HG03520 (cell line): ENCODE data around the gene KCTD17.

Experiments used
- ATAC-seq: cut with Tn5 transposase; IDR thresholded peaks from one replicate; pipeline ENCODE4 v1.9.1; 2021; ENCODE audit warnings: mild to moderate bottlenecking, moderate library complexity; ENCODE audit not compliant: unreplicated experiment

Gene KCTD17, protein sequence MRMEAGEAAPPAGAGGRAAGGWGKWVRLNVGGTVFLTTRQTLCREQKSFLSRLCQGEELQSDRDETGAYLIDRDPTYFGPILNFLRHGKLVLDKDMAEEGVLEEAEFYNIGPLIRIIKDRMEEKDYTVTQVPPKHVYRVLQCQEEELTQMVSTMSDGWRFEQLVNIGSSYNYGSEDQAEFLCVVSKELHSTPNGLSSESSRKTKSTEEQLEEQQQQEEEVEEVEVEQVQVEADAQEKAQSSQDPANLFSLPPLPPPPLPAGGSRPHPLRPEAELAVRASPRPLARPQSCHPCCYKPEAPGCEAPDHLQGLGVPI

DNA sequence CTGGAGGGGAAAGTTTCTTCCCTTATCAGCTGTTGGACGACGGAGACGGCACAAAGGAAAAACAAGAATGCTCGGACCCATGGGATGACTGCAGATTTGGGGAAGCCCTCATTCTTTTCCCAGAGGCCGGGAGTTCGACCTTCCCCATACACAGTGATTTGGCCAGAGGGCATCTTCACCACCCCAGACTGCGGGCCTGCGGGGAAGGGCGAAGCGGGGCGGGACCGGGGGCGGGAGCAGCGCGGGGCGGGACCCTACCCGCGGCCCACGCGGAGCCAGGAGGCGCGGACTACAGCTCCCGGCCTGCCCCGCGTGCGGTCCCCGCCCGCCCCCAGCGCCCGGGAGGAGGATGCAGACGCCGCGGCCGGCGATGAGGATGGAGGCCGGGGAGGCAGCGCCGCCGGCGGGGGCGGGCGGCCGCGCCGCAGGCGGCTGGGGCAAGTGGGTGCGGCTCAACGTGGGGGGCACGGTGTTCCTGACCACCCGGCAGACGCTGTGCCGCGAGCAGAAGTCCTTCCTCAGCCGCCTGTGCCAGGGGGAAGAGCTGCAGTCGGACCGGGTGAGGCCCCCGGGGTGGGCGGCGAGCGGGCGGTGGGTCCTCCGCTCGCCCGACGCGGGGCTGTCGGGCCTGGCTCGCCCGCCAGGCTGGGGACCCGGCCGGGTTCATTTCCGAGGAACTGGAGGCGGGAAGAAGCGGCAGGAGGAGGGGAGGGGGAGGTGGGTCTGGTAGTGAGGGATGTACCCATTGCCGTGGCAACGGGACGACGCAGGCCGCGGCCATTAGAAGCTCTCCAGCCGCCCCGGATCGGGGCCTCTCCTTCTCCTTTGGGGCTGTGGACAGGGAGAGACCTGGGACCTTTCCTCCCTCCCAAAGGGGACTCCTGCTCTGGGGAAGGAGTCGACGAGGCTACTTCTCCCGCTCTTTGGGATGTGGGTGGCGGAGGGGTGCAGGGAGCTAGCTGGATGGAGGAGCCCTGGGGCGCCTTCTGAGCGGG, at the start of gene KCTD17:
Gene KCTD17 (plus strand): TSS at position 352 of the 995 bp plus-strand sequence. CDS start 19 bp downstream, at position 371.
- ATAC-seq, result no peak

DNA sequence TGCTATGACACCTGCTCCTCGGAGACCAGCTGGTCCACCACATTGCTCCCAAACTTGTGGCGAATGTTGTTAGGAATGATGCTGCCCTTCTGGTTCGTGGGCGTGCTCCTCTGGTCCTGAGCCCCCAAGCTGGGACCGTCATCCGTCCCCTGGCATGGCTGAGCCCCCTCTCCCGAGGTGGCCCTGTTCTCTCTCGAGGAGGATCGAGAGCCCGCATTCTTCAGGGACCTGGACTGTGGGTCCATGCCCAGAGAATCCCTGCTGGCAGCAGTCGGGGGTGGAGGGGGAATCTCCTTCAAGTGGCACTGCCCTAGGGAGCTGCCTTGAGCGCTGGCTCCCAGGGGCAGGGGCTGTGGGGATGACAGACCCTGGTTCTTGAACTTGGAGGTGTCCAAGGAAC, 49.7 kb upstream of the KCTD17 start:
- no peak for ATAC-seq

DNA sequence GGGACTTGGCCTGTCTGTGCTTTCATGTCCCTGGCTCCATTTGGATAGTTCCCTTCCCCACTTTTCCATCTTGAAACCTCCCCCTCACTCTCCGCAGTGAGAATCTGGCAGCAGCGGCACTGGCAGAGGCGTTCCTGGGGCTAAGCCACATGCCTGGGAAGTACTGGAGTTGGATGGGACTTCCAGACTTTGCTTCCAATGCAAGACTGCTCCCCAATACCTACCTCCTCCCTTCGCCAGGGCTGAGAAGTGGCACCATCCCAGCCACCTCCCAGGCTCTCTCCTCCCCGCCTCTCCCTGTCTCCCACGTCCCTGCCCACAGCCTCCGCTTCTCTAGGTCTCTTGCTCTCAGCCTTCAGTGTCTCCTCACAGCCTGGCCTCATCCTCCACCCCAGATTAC, 48.9 kb upstream of the KCTD17 start:
- no peak for ATAC-seq

DNA sequence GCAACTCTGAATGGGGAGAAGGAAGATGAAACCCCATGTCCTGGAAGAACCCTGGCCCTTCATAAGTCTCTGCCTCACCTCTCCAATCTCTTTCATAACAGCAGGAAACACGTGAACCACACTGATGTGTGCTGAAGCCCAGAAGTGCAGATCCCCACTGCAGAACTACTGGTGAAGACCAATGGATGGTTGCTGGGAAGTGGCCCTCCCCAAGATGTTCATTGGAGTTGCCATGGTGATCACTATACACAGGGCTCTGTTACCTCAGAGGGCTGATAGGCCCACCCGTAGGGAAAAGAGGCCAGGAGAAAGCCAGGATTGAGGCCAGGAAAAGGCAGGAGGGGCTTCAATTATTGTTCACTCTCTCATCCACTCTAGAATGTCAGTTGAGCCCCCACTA, 43.9 kb upstream of the KCTD17 start:
- ATAC-seq, result no peak

DNA sequence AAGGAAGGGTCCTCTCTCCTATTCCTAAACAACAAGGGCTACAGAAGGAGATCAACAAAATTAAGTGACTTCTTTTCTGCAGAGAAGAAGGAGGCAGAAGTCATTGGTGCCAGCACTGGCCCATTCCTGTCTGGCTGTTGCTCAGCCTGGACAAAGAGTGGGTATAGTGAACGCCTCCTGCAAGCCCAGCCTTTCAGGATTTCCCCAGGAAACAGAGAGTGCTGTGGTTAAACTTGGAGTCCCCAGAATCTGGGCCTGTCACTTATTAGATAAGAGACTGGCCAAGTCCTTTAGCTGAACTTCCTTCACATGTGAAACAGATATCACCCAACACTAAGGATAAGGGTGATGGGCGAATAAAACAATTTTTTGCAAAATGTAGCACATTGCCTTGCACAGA, 43.2 kb upstream of the KCTD17 start:
- ATAC-seq, result no peak

DNA sequence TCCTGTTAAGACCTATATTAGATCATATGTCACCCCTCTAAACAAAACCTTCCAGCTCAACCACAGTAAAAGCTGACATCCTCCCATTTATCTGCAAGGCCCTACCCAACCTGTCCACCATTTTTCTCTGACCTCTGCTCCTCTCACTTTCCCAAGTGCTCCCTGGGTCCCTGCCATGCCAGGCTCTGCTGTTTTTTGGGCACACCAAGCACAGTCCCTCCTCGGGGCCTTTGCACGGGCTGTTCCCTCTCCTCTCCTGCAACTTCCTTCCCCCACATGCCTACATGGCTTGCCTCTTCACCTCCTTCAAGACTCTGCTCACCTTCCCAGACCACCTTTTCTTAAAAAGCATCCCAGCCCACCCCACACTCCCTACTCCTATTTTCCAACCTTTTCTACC, 42.1 kb upstream of the KCTD17 start:
- no peak for ATAC-seq

DNA sequence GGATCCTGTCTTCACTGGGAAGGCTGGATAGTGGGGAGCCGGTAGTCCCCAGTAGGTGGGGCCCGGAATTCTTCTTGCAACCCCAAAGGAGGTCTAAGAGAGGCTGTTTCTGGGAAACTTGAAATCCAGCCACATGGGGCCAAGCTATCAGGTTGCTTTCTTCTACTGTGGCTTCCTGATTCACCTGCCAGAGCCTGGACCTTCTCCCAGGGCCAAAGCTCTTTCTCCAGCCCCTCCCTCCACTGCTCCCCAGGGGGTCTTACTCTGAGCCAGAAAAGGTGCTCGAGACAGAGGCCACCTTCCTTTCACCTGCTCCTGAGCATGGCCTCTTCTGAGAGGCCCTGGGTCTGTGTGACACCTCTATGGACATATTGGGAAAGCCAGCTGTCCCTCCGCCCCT, 41.4 kb upstream of the KCTD17 start:
- ATAC-seq, result no peak

DNA sequence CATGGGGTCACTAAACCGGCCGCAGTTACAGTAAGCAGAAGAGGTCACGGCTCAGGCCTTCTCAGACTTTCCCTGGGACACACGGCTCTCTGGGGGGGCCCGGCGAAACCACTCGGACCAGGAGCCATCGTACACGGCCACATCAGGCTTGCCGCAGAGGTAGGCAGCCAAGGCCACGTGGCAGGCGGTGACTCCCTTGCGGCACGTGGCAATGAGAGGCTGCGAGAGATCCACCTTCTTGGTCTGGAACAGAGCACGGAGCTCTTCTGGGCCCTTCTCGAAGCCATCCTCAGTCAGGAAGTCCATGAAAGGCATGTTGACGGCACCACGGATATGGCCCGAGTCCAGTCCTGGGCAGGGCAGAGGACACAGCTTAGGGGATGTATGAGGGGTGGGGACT, 40.6 kb upstream of the KCTD17 start:
- no peak for ATAC-seq

DNA sequence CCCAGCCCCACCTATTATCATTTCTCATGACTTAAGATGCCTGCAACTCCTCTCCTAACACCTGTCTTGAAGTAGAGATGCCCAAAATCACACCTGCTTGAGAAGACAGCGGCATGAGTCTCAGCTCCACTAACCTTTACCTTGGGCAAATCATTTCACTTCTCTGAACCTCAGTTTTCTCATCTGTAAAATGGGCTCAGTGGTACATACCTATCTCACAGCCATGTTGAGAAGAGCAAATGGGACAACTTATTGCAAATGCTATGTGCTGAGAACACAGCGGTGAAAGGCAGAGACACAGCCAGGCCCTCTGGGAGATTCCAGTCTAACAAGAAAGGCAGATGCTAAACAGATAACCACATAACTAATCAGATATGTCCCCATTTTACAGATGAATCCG, 40.1 kb upstream of the KCTD17 start:
- no peak for ATAC-seq

DNA sequence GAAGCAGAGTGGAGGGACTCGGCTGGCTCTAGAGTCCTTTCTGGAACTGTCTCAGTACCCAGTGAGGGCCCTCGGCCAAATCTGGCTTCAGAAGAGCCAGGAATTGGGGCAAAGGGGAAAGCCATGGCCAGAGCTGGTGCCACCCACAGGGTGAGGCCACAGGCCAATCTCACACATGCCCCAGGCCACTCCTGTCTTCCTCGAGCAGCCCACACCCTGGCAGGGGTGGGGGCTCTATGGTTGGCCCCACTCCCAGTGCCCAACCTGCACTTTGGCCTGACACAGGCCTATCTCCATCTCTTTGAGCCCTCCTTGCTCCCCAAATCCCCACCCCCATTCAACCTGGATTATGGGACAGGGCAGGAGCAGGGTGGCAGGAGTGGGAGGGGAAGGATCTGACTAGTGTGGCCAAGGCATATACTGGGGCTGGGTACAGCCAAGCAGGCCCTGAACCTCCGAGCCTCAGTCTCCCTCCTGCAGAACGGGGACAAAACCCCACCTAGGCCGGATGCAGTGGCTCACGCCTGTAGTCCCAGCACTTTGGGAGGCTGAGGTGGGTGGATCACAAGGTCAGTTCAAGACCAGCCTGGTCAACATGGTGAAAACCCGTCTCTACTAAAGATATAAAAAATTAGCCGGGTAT, 39.2 kb upstream of the KCTD17 start:
- no peak for ATAC-seq

DNA sequence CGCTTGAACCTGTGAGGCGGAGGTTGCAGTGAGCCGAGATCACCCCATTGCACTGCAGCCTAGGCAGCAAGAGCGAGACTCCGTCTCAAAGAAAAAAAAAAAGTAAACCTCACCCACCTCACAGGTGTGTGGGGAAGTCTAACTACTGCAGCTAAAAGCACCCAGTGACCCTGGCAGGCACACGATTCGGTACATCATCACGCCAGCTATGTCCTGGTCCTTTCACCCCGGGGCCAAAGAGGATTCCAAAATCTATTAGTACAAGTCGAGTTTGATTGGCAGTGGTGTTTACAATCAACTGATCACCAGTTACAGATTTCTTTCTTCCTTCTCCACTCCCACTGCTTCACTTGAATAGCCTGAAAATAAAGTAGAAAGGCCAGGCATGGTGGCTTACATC, 38.6 kb upstream of the KCTD17 start:
- no peak for ATAC-seq

DNA sequence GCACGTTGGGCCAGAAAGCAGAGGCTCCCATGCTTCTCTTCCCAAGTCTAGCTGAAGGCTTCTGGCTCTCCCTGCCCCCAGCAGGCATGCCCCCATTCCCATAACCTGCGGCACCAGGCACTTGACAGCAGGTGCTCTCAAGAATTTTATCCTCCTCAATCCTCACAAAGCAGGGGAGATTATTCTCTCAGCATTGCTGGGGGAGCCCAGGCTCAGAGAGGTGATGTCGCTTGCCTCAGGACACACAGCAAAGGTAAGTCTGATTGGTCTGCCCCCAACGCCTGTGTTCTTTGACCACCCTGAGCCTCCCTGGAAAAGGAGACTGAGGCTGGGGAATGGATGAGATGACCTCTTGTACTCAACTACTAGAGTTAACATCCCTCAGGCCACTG, 37.1 kb upstream of the KCTD17 start:
- ATAC-seq, result no peak

DNA sequence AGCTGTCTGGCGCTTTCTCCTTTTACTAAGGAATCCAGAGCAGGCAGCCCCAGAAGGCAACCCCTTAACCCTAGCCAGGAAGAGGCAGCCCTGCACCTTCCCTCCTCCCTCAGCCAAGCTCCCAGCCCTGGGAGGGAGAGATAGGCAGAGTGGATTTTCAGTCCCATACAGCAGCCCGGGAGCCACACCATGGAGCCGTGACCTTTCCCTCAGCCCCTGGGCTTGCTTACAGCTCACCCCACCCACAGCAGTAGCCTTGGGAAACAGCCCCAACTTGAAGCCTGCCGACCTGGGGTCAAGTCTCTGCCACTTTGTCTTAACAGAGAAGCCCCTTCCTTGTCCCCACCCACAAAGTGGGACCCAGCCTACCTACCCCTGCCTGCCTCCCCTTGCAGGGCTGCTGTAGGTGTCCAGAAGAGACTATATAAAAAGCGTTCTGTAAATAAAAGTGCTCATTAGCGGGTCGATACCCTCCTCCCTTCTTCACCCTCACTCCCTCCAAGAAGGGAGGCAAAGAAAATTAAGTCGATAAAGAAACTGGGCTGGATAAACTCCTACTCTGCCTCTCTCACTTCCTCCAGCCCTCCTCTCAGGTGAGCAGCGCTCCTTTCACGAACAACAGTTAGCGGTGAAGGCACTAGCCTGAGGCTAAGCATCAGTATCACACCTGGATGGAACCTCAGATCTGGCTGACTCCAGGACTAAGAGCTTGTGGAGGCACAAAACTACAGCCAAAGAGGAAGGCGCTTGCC, 36.5 kb upstream of the KCTD17 start:
- no peak for ATAC-seq

DNA sequence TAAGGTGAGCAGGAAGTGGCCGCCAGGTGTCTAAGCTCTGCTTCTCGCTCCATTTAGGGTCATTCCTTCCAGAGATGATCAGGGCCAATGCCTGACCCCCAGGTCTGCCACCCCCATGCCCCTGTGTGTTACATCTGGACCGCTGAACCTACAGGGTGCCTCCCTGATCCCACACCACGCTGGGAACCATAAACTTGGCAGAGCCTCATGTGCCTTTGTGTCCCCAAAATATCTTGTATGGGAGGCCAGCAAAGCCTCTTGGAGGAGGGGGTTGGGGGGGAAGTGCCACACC, 36.0 kb upstream of the KCTD17 start:
- no peak for ATAC-seq

DNA sequence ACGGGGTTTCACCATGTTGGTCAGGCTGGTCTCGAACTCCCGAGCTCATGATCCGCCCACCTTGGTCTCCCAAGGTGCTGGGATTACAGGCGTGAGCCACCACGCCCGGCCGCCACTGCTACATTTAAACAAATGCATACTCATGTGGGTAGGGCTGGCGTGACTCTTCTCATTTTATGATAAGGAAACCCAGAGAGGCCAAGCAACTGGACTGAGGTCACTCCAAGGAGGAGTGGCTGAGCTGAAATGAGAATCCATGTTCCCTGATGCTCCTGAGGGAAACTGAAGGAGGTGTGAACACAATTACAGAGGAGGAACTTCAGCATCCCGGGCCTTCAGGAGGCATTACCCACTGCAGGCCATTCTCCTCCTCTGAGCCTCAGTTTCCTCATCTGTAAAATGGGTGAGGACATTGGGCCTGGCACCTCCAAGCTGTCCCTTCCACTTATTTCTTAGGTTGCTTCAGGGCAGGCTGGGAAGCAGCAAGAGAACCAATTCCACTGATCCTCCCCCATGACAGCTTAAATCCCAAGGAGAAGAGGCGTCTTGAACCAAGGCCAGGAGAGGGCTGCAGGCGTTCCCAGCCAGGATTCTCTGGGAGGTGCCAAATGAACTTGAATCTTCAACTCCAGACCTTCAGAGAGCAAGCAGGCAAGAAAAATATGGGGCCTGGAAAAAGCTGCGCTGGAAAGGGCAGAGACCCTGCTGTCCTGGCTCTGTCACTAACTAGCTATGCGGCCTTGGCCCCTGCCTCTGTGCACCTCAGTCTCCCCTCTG, 35.2 kb upstream of the KCTD17 start:
- ATAC-seq, result no peak

DNA sequence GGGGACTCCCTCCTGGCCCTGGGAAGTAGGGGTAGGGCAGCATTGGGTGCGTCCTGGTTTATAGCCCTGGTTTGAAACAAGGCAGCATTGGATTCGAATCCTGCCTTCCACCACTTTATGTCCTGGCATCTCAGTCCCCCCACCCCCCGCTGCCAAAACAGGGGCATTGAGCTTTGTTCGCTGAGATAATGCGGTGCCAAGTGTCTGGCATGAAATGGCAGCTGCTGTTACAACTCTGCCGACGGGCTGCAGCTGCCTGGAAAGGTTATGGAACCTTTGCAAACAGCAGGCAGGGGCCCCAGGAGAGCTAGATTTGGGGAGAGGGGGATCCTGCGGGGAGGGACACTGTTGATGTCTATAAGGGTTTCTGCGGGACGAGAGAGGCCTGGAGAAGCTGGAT, 34.2 kb upstream of the KCTD17 start:
- ATAC-seq, result no peak

DNA sequence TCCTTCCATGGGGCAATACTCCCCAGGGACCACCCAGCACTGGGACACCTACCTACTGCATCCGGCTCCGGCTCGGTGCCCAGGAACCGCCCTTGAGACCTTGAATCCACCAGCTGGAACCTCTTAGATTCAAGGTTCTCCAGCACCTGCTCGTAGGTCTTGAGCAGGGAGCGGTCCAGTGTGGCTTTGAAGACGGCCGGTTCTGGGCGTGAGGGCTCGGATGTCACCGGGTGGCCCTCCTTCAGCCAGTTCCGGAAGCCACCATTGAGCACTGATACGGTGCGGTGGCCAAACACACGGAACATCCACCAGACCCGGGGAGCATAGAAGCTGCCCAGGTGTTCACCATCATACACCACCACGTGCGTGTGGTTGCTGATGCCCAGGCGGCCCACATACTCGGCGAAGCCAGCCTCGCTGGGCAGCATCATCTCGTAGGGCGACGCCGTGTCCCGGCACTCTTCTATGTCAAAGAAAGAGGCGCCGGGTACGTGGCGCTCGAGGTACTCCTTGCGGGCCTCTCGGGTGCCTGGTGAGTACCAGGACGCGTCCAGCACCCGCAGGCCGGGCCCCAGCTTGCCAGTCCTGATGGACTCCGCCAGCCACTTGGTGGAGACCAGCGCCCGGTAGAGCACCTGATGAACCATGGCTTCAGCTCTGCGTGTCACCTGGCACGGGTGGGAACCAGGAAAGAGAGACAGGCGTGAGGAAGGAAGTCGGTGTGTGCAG, 33.3 kb upstream of the KCTD17 start:
- ATAC-seq, result no peak

DNA sequence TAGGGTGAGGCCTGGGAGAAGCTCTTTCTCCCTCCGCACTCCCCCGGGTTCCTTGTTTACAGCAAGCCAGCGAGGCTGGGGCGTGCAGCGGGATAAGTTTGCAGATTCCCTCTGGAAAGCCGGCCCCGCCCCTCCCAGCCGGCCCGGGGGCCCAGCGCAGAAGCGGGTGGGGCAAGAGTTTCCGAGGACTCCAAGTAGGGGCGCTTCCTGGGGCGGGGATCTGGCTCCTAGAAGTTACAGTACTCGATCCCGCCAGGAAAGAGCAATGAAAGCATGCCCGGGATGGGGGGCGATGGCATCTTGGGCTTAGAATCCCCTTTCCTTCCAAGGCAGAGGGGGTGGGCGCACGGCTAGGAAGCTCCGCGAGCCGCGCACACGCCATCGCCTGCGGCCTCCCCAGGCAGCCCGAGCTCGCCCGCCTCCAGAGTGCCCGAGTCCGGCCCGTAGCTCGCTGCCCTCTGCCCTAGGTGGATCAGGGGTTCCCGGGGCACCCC, 32.7 kb upstream of the KCTD17 start:
- ATAC-seq, result no peak
